Measurements from ENCODE around the gene THSD4.

- TF ChIP-seq TCF7L2 (IDR thresholded peaks at IDR 0.05; ENCODE audit: low read depth, low read length): no peak
- no peak for TF ChIP-seq CTCF (IDR thresholded peaks at IDR 0.05)
- TF ChIP-seq REST (IDR thresholded peaks at IDR 0.05; ENCODE audit: insufficient read depth in 1 of 2, low read depth in 2 of 2, low read length in 1 of 2): no peak
- TF ChIP-seq SIN3A (IDR thresholded peaks at IDR 0.05; ENCODE audit: borderline replicate concordance, insufficient read depth, low read depth, low read length): no peak
Observed at GRCh38 chr15:71333839-71334238, 218.6 kb downstream of the THSD4 start.
